ENCODE measurements around the gene RAI14.

DNA sequence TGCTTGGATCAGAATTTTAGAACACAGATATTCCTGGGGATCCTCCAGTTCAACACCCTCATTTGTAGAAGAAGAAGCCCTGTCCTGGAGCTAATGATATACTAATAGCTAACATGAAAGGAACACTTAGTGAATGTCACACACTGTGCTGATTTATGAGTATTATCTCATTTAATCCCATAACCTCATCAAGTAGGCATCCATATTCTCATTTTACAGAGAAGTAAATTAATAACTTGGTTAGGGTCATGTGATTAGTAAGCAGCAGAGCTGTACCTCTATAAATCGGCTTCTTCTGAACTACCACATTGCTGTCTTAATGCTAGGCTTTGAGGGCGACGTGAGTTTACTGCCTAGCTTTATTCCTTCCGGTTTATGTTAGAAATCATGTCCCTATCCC is 188.9 kb downstream of the RAI14 start:
- TF ChIP-seq, protein P1, sequence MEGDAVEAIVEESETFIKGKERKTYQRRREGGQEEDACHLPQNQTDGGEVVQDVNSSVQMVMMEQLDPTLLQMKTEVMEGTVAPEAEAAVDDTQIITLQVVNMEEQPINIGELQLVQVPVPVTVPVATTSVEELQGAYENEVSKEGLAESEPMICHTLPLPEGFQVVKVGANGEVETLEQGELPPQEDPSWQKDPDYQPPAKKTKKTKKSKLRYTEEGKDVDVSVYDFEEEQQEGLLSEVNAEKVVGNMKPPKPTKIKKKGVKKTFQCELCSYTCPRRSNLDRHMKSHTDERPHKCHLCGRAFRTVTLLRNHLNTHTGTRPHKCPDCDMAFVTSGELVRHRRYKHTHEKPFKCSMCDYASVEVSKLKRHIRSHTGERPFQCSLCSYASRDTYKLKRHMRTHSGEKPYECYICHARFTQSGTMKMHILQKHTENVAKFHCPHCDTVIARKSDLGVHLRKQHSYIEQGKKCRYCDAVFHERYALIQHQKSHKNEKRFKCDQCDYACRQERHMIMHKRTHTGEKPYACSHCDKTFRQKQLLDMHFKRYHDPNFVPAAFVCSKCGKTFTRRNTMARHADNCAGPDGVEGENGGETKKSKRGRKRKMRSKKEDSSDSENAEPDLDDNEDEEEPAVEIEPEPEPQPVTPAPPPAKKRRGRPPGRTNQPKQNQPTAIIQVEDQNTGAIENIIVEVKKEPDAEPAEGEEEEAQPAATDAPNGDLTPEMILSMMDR (conservative IDR thresholded peaks at IDR 0.05), result no peak
- TF ChIP-seq ZFX (IDR thresholded peaks at IDR 0.05), result no peak

All from C4-2B (cell line).